SU-DHL-6 (cell line): ENCODE data around the gene STK16.
"Not testable (repeated sequence)": the region's sequence is repeated elsewhere in the genome, so short reads cannot be mapped to it uniquely, and the experiment has no call there.

Experiments
- EZH2phosphoT487 ChIP-seq: fragments of 200-600 bp; sonication (generic), shearing (Covaris generic); conservative IDR thresholded peaks from 2 replicates; pipeline ENCODE4 v1.6.1; 2018; ENCODE audit warnings: mild to moderate bottlenecking, antibody characterized with exemption, low read length, moderate library complexity, mixed read lengths
- TF ChIP-seq, protein P1 (sequence below): fragments of 200-600 bp; sonication (generic); IDR thresholded peaks from one replicate; pipeline ENCODE4 v1.5.1; 2017; ENCODE audit warnings: antibody characterized with exemption, mild to moderate bottlenecking, low read length, moderate library complexity; ENCODE audit not compliant: insufficient read depth, poor library complexity, severe bottlenecking

DNA sequence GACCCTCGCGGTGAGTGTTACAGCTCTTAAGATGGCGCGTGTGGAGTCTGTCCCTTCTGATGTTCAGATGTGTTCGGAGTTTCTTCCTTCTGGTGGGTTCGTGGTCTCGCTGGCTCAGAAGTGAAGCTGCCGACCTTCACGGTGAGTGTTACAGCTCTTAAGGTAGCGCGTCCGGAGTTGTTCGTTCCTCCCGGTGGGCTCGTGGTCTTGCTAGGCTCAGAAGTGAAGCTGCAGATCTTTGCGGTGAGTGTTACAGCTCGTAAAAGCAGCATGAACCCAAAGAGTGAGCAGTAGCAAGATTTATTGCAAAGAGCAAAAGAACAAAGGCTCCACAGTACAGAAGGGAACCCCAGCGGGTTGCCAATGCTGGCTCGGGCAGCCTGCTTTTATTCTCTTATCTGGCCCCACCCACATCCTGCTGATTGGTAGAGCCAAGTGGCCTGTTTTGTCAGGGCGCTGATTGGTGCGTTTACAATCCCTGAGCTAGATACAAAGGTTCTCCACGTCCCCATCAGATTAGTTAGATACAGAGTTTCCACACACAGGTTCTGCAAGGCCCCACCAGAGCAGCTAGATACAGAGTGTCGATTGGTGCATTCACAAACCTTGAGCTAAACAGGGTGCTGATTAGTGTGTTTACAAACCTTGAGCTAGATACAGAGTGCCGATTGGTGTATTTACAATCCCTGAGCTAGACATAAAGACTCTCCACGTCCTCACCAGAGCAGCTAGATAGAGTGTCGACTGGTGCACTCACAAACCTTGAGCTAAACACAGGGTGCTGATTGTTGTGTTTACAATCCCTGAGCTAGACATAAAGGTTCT, 44.6 kb upstream of the STK16 start:
- TF ChIP-seq, protein P1, sequence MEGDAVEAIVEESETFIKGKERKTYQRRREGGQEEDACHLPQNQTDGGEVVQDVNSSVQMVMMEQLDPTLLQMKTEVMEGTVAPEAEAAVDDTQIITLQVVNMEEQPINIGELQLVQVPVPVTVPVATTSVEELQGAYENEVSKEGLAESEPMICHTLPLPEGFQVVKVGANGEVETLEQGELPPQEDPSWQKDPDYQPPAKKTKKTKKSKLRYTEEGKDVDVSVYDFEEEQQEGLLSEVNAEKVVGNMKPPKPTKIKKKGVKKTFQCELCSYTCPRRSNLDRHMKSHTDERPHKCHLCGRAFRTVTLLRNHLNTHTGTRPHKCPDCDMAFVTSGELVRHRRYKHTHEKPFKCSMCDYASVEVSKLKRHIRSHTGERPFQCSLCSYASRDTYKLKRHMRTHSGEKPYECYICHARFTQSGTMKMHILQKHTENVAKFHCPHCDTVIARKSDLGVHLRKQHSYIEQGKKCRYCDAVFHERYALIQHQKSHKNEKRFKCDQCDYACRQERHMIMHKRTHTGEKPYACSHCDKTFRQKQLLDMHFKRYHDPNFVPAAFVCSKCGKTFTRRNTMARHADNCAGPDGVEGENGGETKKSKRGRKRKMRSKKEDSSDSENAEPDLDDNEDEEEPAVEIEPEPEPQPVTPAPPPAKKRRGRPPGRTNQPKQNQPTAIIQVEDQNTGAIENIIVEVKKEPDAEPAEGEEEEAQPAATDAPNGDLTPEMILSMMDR, result not testable (repeated sequence)
- not testable (repeated sequence) for TF ChIP-seq EZH2phosphoT487
